M059J (cell line): Measurements from ENCODE around the gene SRRM4. TPM values are rescaled to one million over a fixed set of nuclear protein-coding genes. Genes with fewer than 3 reads are reported as not detected.

ENCODE experiments used
- DNase-seq: peaks from one replicate; pipeline ENCODE4 v3.0.0-alpha.2; 2012; ENCODE audit warnings: low read depth
- total RNA-seq: library from RNA; depleted of rRNA; stranded (reverse); fragments of >200 nt; shearing (Covaris generic); gene quantifications from 2 replicates; pipeline ENCODE4 v1.2.3, GENCODE V29; 2014; rRNA removed

Gene SRRM4
- total RNA-seq, 1 experiment from 2014 or later, result not detected

DNA sequence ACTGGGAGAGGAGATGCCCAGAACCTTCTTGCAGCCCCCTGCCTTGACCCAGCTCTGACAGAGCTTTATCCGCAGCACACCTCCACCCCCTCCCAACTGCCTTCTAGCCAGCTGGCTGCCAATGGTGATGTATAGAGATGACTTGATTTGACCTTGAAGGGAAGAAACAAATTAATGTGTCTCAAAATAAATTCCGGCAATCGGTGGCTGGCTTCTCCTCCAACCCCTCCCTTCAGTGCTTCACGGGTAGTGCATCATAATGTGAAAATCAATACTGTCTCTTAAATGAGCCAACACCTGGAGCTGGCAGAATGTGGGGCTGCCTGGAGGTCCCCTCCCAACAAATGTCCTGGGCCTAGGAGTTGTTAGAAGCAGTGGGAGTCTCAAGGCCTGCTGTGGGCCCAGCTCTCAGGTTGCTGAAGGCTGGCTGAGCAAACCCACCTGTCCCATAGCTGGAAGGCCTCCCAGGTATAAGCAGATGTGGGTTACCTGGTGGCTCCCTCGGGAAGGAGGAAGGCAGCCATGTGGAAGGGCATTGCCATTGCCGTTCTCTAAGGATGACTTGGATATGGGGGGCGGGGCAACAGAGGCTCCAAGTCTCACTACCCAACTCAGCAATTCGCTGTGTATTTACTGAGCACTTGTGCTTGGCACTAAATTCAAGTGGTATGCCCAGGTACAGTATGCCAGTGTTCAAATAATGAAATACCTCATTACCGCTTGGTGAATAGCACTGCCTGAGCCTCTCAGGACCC, 220.6 kb downstream of the SRRM4 start:
- no peak for DNase-seq

DNA sequence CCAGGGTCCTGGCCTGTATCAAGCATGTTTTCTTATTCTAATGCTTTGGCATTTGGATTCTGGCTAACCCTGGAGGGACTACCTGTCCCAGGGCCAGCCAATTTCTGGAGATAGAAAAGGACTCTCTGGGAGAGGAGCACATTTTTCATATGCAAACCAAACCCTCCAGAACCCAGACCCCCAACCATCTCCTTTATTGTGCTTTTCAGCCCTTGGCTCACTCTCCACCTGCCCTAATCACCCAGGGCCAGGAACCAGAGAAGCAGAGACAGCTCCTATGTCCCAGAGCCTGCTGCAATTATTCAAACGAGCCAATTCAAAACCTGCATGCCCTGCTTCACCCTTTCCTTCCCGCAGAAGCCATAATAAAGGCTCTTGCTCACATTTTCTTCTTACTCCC, 221.2 kb downstream of the SRRM4 start:
- DNase-seq, result no peak

DNA sequence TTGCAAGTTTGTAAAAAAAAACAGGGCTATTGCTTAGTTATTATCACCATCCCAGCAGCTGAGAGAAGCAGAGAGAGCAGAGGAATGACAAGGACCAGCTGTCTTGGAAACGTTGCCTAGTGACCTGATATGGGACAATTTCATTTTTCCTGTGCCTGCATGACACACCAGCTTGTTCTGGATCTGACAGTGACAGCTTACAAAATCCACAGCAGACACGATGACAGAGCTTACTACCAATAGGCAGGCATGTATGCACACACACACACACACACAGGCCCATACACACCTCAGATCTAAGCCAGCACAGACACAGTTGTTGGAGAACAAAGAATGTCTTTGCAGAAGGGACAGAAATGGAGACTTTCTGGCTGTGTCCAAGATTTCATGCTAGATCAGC, 222.8 kb downstream of the SRRM4 start:
- no peak for DNase-seq

DNA sequence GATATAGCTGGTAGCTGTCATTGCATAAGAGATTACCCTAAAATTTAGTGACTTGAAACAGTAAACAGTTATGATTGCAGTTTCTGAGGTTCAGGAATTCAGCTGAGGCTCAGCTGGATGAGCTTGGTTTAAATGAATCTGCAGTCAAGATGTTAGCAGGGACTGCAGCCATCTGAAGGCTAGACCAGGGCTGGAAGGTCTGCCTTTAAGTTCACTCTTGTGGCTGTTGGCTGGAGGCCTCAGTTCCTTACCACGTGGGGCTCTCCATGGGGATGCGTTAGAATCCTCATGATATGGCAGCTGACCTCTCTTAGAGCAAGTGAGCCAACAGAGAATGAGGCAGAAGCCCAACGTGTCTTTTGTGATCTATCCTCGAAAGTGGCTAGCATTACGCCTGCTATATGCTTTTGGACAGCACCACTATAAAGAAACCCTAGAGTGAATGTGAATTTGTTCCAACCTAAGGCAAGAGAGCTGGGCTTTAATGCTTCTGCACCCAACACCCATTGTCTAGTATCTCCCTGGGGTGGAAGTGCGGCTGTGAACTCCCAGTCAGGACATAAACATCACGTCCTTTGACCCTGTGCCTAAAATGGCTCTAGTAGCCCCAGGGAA, 223.4 kb downstream of the SRRM4 start:
- DNase-seq, result no peak

DNA sequence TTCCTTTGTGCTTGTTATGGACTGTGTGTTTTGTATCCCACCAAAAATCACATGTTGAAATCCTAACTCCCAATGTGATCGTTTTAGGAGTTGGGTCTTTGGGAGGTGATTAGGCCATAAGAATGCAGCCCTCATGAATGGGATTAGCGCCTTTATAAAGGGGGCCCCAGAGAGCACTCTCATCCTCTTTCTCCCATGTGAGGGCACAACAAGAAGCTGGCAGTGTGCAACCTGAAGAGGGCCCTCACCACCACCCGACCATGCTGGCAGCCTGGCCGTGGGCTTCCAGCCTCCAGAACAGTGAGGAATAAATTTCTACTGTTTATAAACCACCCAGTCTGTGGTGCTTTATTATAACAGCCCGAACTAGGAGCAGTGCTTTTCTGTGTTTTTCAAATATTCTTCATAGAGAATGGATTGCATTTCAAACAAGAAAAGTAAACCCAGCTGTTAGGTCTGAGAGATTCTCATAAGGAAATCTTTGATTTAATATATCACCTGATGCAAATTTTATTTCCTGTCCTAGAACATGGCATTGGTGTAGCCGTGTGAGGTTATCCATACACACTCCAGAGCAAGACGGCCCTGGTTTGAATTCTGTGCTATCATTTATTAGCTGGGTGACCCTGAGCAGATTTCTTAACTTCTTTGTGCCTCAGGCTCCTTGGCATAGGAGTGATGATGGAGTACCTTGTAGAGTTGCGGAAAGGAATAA, 225.2 kb downstream of the SRRM4 start:
- DNase-seq, result no peak

DNA sequence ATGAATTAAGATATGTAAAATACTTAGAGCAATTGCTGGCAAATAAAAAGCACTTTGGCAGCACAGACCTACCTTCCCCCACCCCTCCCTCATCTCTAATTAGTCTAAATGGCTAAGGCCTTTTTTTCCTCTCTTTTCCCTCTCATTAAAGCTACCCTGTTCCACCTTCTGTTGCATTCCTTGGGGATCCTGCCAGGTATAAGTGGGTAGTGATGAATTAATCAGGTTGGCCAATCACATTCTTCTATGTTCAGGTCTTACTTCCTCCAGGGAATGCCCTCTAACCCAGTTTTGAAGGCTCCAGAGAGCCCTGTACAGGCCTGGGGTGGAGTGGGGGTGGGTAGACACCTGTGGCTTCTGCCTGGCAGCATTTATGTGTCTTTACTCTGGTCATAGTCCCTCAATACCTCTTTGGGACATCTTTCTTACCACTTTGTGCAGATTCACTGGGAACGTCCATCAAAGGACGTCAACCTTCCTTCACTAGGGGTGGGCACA, 225.8 kb downstream of the SRRM4 start:
- no peak for DNase-seq

DNA sequence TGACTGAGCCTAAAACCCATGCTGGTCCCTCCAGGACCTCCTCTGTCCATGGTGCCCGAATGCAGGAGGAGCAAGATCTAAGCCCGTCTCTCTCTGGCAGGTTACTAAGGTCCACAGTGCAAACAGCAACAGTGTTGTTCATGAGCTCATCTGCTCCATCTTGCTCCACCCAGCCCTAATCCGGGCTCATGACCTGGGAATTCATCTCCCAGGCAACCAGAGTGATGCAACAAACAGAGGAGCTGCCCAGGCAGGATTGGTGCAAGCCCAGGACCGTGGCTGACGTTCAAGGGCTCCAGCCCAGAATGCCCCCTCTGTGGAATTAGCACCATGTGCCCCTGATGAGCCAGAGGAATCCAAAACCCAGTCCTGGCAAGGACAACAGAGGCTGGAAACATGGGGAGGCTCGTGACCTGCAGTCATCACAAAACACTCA, 227.3 kb downstream of the SRRM4 start:
- DNase-seq, result peak; percentile 42

DNA sequence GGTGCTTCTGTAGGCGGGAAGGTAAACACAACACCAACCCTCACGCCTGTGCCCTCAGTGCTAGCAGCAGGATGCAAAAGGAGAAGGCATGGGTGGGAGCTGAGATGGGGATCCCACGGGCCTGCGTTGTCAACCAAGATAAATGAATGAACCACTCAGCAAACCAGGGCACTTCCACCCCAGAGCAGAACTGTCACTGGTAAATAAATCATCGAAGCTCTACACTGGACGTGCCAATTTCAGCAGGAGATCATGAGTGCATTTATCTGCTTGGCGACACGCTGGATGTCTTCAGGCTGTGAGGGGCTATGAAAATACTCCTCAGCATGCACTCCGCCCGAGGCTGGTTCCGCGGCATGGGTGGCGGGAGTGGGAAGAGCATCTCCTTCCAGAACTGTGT, 230.5 kb downstream of the SRRM4 start:
- no peak for DNase-seq

Other genes with a start within 250 kb of the SRRM4 start
- 16.3 and 18.4 TPM in 2 replicates for gene HSPB8, start 197.4 kb downstream of the SRRM4 start, total RNA-seq